Measurements from ENCODE around the gene DTX2. TPM values are rescaled to one million over a fixed set of nuclear protein-coding genes. Genes with fewer than 3 reads are reported as not detected.
"Not testable (repeated sequence)": the region's sequence is repeated elsewhere in the genome, so short reads cannot be mapped to it uniquely, and the experiment has no call there.

Gene DTX2
- total and polyA plus RNA-seq, 8 donors, result 20.0 to 252 (median 41.9) TPM

DNA sequence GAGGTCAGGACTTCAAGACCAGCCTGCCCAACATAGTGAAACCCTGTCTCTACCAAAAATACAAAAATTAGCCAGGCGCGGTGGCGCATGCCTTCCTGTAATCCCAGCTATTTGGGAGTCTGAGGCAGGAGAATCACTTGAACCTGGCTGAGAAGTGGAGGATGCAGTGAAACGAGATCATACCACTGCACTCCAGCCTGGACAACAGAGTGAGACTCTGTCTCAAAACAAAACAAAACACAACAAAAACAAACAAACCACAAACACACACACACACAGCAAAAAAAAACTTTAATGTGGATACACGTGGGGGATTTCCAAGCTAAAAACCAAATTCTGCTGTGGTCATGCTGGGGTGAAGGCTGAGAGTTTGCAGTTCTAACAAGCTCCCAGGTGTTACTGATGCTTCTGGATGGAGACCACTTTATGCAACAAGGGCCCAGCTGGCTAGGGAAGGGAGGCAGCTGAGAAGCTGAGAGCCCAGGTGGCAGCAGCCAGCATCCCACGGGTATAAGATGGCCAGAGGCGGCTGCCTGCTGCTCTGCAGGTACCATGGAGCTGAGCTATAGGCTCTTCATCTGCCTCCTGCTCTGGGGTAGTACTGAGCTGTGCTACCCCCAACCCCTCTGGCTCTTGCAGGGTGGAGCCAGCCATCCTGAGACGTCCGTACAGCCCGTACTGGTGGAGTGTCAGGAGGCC is 36.9 kb upstream of the DTX2 start, which contains the start of gene ZP3:
ZP3 (plus strand) TSS at position 538 of the 699 bp plus-strand sequence; CDS start at position 553, 15 bp downstream.
- DNase-seq, result no peak
- Histone ChIP-seq H3K27me3 (peaks cover 0 to 29% (median 0%) of the 10 kb centered on the region in 3 donors), H3K27ac (no peak within 1 kb of the TSS), H3K9me3 (no peaks in the 10 kb centered on the region), H3K4me3 (no peak within 1 kb of the TSS), H3K4me1 (peaks cover 0 to 5% (median 0%) of the 10 kb centered on the region in 4 donors), H3K36me3 (no peaks in the 10 kb centered on the region)
- TF ChIP-seq, protein P1, sequence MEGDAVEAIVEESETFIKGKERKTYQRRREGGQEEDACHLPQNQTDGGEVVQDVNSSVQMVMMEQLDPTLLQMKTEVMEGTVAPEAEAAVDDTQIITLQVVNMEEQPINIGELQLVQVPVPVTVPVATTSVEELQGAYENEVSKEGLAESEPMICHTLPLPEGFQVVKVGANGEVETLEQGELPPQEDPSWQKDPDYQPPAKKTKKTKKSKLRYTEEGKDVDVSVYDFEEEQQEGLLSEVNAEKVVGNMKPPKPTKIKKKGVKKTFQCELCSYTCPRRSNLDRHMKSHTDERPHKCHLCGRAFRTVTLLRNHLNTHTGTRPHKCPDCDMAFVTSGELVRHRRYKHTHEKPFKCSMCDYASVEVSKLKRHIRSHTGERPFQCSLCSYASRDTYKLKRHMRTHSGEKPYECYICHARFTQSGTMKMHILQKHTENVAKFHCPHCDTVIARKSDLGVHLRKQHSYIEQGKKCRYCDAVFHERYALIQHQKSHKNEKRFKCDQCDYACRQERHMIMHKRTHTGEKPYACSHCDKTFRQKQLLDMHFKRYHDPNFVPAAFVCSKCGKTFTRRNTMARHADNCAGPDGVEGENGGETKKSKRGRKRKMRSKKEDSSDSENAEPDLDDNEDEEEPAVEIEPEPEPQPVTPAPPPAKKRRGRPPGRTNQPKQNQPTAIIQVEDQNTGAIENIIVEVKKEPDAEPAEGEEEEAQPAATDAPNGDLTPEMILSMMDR (IDR thresholded peaks at IDR 0.05), result no peak
- no peak for TF ChIP-seq EP300 (IDR thresholded peaks at IDR 0.05)
- no peak for TF ChIP-seq POLR2A (IDR thresholded peaks at IDR 0.05)
- TF ChIP-seq POLR2AphosphoS5 (IDR thresholded peaks at IDR 0.05), result no peak
- WGBS, 5 donors, result 84 to 87% (median 85%) methylated on average over 10 of the region's 10 CpGs
- intact Hi-C loops (cut with DNase I; ENCODE audit: low total_unique reads), result no loop called here

DNA sequence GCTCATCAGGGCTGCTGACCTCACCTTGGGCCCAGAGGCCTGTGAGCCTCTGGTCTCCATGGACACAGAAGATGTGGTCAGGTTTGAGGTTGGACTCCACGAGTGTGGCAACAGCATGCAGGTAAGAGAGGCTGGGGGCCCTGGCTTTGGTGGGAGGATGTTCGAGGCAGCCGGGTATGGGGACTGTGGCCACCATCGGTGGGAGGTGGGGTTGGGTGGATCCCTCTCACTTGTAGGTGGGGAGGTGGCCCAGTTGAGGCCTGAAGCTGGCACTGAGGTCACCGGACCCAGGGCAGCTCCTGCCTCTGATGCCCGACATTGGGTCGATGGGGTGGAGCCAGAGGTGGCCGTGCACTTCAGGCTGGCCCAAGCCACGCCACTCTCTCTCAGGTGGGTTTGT is 36.4 kb upstream of the DTX2 start:
- no peak overlapping the region for H3K27ac ChIP-seq
- TF ChIP-seq POLR2AphosphoS5 (IDR thresholded peaks at IDR 0.05) (no peak), POLR2A (IDR thresholded peaks at IDR 0.05) (no peak), EP300 (IDR thresholded peaks at IDR 0.05) (no peak)
- TF ChIP-seq, protein P1 (IDR thresholded peaks at IDR 0.05), result no peak
- H3K4me1 ChIP-seq, result peaks cover 0 to 5% (median 0%) of the 10 kb centered on the region in 4 donors
- no peaks in the 10 kb centered on the region for H3K9me3 ChIP-seq
- no peak overlapping the region for H3K4me3 ChIP-seq
- H3K27me3 ChIP-seq, result peaks cover 0 to 29% (median 0%) of the 10 kb centered on the region in 3 donors
- no peak for DNase-seq
- intact Hi-C loops (cut with DNase I; ENCODE audit: low total_unique reads), result no loop called here
- WGBS, 5 donors, result 88 to 95% (median 93%) methylated on average over 7 to 9 of the region's 9 CpGs
- no peaks in the 10 kb centered on the region for H3K36me3 ChIP-seq

GRCh38 chr7:76425558-76425957 is 36.0 kb upstream of the DTX2 start:
- H3K27ac ChIP-seq; H3K9me3 ChIP-seq; H3K36me3 ChIP-seq; H3K4me3 ChIP-seq; DNase-seq; intact Hi-C loops (cut with DNase I; ENCODE audit: low total_unique reads); H3K4me1 ChIP-seq: not testable (repeated sequence)
- H3K27me3 ChIP-seq, result peaks cover 0 to 29% (median 0%) of the 10 kb centered on the region in 3 donors
- 87 to 97% (median 94%) methylated on average over 3 to 4 of the region's 4 CpGs for WGBS, 5 donors

- no peak for TF ChIP-seq POLR2AphosphoS5 (IDR thresholded peaks at IDR 0.05)
- no peak for TF ChIP-seq EP300 (IDR thresholded peaks at IDR 0.05)
- TF ChIP-seq, protein P1 (IDR thresholded peaks at IDR 0.05), result no peak
- TF ChIP-seq POLR2A (IDR thresholded peaks at IDR 0.05), result no peak
- intact Hi-C loops (cut with DNase I; ENCODE audit: low total_unique reads), result no loop called here
- no peak overlapping the region for H3K4me3 ChIP-seq
- DNase-seq, result no peak
- peaks cover 0 to 5% (median 0%) of the 10 kb centered on the region in 4 donors for H3K4me1 ChIP-seq
- no peak overlapping the region for H3K27ac ChIP-seq
- H3K27me3 ChIP-seq, result peaks cover 0 to 29% (median 0%) of the 10 kb centered on the region in 3 donors
- no peaks in the 10 kb centered on the region for H3K9me3 ChIP-seq
- no peaks in the 10 kb centered on the region for H3K36me3 ChIP-seq
- 83 to 95% (median 92%) methylated on average over 3 to 4 of the region's 4 CpGs for WGBS, 5 donors
Measured at GRCh38 chr7:76426246-76426645, 35.3 kb upstream of the DTX2 start.

GRCh38 chr7:76427635-76428034 is 33.9 kb upstream of the DTX2 start:
- Histone ChIP-seq H3K4me1 (peaks cover 0 to 5% (median 0%) of the 10 kb centered on the region in 4 donors), H3K27ac (no peak overlapping the region), H3K36me3 (no peaks in the 10 kb centered on the region), H3K9me3 (no peaks in the 10 kb centered on the region), H3K27me3 (peaks cover 0 to 21% (median 0%) of the 10 kb centered on the region in 3 donors), H3K4me3 (no peak overlapping the region)
- 81 to 92% (median 85%) methylated on average over 5 of the region's 5 CpGs for WGBS, 5 donors
- no peak for DNase-seq
- intact Hi-C loops (cut with DNase I; ENCODE audit: low total_unique reads), result no loop called here
- no peak for TF ChIP-seq POLR2AphosphoS5 (IDR thresholded peaks at IDR 0.05)
- TF ChIP-seq EP300 (IDR thresholded peaks at IDR 0.05), result no peak
- TF ChIP-seq, protein P1 (IDR thresholded peaks at IDR 0.05), result no peak
- no peak for TF ChIP-seq POLR2A (IDR thresholded peaks at IDR 0.05)

Measured in stomach (tissue), 9 donors.